Measurements from ENCODE around the gene CSNK1D.

- TF ChIP-seq CTCF (IDR thresholded peaks at IDR 0.05) (no peak), POLR2A (IDR thresholded peaks at IDR 0.05) (no peak)
Measured at GRCh38 chr17:82235056-82235774, 38.3 kb downstream of the CSNK1D start.
